Body of pancreas (tissue), 4 donors: ENCODE measurements around the gene DTX1. TPM values are rescaled to one million over a fixed set of nuclear protein-coding genes. Genes with fewer than 3 reads are reported as not detected.

Experiments used
- ATAC-seq: fragments of 150-250 bp; one replicate; pipeline ENCODE4 v1.9.1; 2016
- DNase-seq, 4 donors: peaks; one replicate each; pipeline ENCODE4 v3.0.0-alpha.2; 2019
- H3K27ac ChIP-seq, 4 donors: fragments of 200-600 bp; sonication (generic); 1 replicate in 3 of 4; 2 replicates in 1 of 4; pipeline versions ENCODE4 v1.5.1 to v1.6.1; 2016 to 2019; ENCODE audit warnings: mild to moderate bottlenecking in 1 of 4, mixed read lengths in 1 of 4, moderate library complexity in 1 of 4
- H3K27me3 ChIP-seq, 2 donors: fragments of 200-600 bp; sonication (generic); one replicate each; pipeline ENCODE4 v1.6.0; 2016; ENCODE audit warnings: mild to moderate bottlenecking in 1 of 2
- H3K36me3 ChIP-seq, 2 donors: fragments of 200-600 bp; sonication (generic); replicated peaks in 1 of 2; 2 replicates each; pipeline ENCODE4 v1.5.1; 2016; ENCODE audit warnings: low read depth in 2 of 2; ENCODE audit not compliant: insufficient read depth in 1 of 2
- H3K4me1 ChIP-seq: fragments of 200-600 bp; sonication (generic); one replicate; pipeline ENCODE4 v1.6.0; 2016
- H3K4me3 ChIP-seq, 2 donors: fragments of 200-600 bp; sonication (generic); 1 replicate in 1 of 2; 2 replicates in 1 of 2; pipeline ENCODE4 v1.5.1; 2016 to 2019
- H3K9me3 ChIP-seq, 3 donors: fragments of 200-600 bp; sonication (generic); 1 replicate in 2 of 3; 2 replicates in 1 of 3; pipeline ENCODE4 v1.5.1; 2016
- POLR2A ChIP-seq, 3 donors: fragments of 450-650 bp; IDR thresholded peaks; one replicate each; pipeline ENCODE4 v1.6.1; 2016; ENCODE audit warnings: antibody characterized with exemption in 3 of 3, mild to moderate bottlenecking in 2 of 3
- WGBS, 2 donors: methylation state at CpG; one replicate each; pipeline ENCODE4 v1.1.5; 2017; 5-methylcytosine and 5-hydroxymethylcytosine counted together
- intact Hi-C: fragments of 100-400 bp; cut with DNase I; formaldehyde crosslinking; loops from one replicate; pipeline ENCODE4 v1.15.1; 2023
- total RNA-seq, 2 donors: library from RNA; depleted of rRNA; stranded (reverse); fragments of >200 nt; gene quantifications; one replicate each; pipeline ENCODE4 v1.1.0, GENCODE V29; 2016
- TF ChIP-seq, protein P1 (sequence below), 7 experiments: fragments of 450-650 bp in 4 of 7; fragments of 200-600 bp in 3 of 7; sonication (generic) in 3 of 7; IDR thresholded peaks; one replicate each; pipeline ENCODE4 v1.5.1; 2016 to 2019; ENCODE audit warnings: antibody characterized with exemption in 7 of 7

The DTX1 gene
- 10 to 100 TPM; 11.9 to 17.5 TPM for total RNA-seq

DNA sequence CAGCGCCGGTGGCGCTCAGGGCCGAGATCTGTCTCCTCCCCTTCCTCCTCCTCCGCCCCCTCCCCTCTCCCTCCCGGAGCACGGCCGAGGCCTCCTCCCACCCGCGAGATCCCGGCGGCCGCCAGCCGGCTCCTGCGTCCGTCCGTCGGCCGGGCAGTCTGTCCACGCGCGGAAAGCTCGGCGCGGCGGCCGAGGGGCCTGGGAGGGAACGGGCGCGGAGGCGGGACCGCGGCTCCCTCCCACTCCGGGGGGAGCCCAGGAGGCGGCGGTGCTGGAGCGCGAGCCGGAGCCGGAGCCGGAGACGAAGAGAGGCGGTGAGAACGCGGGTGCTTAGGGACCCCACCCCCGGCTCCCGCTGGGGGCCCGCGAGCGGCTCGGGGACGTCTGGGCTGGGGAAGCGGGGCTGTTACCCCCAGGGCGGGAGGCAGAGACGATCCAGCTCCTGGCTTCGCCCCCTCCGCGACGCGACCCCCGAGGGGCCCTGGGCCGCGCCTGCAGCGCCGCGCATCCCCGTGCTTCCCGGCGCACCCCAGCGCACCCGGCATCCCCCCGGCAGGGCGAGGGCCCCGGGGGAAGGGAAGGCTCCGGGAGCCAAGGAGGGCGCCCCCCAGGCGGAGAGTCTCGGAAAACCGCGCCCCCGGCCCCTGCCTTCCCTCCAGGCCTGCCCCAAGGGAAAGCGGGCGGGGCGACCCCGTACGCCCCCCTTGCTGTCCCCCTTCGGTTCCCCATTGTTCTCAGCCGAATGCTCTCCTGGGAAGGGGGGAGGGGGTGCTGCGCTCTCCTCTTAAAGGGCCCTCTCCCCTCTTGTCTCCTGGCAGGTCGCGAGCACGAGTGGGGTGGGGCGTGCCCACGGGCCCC, at the start of gene DTX1:
Gene DTX1, plus strand, starts transcription at position 100 of the 858 bp plus-strand sequence. CDS start 1,463 bp downstream, outside the sequence.
- DNase-seq (peak; percentile 33 to 51 (median 40)), ATAC-seq (peak; percentile 69)
- Histone ChIP-seq H3K27ac (peak within 1 kb of the TSS; percentile 20 to 57 (median 52)), H3K36me3 (no peaks in the 10 kb centered on the region), H3K27me3 (peaks cover 0 to 7% of the 10 kb centered on the region in 2 donors), H3K9me3 (no peaks in the 10 kb centered on the region), H3K4me1 (peaks cover 19% of the 10 kb centered on the region), H3K4me3 (peak within 1 kb of the TSS; percentile 36 to 45)
- 1 to 8% methylated on average over 6 to 70 of the region's 94 CpGs for WGBS, 2 donors
- TF ChIP-seq, protein P1, sequence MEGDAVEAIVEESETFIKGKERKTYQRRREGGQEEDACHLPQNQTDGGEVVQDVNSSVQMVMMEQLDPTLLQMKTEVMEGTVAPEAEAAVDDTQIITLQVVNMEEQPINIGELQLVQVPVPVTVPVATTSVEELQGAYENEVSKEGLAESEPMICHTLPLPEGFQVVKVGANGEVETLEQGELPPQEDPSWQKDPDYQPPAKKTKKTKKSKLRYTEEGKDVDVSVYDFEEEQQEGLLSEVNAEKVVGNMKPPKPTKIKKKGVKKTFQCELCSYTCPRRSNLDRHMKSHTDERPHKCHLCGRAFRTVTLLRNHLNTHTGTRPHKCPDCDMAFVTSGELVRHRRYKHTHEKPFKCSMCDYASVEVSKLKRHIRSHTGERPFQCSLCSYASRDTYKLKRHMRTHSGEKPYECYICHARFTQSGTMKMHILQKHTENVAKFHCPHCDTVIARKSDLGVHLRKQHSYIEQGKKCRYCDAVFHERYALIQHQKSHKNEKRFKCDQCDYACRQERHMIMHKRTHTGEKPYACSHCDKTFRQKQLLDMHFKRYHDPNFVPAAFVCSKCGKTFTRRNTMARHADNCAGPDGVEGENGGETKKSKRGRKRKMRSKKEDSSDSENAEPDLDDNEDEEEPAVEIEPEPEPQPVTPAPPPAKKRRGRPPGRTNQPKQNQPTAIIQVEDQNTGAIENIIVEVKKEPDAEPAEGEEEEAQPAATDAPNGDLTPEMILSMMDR (IDR thresholded peaks at IDR 0.05), result peak in 1 of 7 experiments; percentile 9
- no peak for TF ChIP-seq POLR2A (IDR thresholded peaks at IDR 0.05)
- intact Hi-C loops, result loop anchor here (5.0 kb wide), 1 partner anchor 35 kb away; no protein-coding TSS in a partner anchor

DNA sequence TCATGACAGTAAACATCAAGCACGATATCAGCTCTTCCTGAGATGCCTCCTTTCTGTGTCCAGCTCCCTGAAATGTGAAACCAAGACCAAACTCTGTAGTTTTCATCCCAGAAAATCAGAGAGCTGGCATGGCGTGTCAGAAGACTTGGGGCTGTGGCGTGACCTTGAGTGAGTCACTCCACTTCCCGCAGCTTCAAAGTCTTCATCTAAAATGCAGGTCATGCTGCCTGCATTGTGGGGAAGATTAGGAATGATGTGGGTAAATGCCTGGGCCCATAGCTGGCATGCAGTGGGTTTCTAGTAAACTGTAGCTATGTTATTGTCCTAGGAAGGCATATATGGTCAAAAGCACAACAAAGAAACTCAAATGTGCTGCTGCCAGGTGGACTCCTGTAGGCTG, 49.4 kb upstream of the DTX1 start:
- intact Hi-C loops, result no loop called here
- WGBS, 2 donors, result 43 to 62% methylated on average over 4 of the region's 4 CpGs

DNA sequence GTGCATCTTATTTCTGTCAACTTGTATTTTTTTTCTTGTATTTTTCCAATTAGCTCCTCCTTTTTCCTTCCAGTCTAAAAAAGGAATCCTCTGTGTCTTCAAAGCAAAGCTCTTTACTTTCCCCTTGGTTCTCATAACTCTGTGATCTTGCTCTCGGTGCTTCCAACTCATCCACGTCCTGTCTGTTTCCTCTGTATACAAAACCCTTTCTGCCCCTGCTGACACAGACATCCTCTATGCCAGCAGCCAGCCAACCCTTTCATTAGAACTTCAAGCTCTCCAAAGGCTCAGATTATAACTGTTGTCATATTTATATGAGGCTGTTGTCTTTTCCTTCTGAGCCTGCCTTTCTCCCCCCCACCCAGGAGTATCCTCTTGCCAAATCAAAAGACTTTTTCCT, 45.8 kb upstream of the DTX1 start:
- Histone ChIP-seq H3K27ac (no peak overlapping the region), H3K27me3 (no peaks in the 10 kb centered on the region), H3K36me3 (no peaks in the 10 kb centered on the region), H3K9me3 (no peaks in the 10 kb centered on the region), H3K4me3 (no peak overlapping the region), H3K4me1 (no peaks in the 10 kb centered on the region)
- DNase-seq (no peak), ATAC-seq (no peak)
- 59 to 89% methylated on average over 2 of the region's 2 CpGs for WGBS, 2 donors
- intact Hi-C loops, result no loop called here
- no peak for TF ChIP-seq POLR2A (IDR thresholded peaks at IDR 0.05)
- TF ChIP-seq, protein P1 (IDR thresholded peaks at IDR 0.05), result no peak

More for the DNA sequence above, 49.4 kb upstream of the DTX1 start:
- no peak overlapping the region for H3K4me3 ChIP-seq
- H3K9me3 ChIP-seq, result no peaks in the 10 kb centered on the region
- H3K27me3 ChIP-seq, result no peaks in the 10 kb centered on the region
- no peaks in the 10 kb centered on the region for H3K36me3 ChIP-seq
- TF ChIP-seq, protein P1 (IDR thresholded peaks at IDR 0.05), result no peak
- TF ChIP-seq POLR2A (IDR thresholded peaks at IDR 0.05), result no peak
- H3K4me1 ChIP-seq, result no peaks in the 10 kb centered on the region
- no peak overlapping the region for H3K27ac ChIP-seq
- no peak for ATAC-seq
- DNase-seq, result no peak

DNA sequence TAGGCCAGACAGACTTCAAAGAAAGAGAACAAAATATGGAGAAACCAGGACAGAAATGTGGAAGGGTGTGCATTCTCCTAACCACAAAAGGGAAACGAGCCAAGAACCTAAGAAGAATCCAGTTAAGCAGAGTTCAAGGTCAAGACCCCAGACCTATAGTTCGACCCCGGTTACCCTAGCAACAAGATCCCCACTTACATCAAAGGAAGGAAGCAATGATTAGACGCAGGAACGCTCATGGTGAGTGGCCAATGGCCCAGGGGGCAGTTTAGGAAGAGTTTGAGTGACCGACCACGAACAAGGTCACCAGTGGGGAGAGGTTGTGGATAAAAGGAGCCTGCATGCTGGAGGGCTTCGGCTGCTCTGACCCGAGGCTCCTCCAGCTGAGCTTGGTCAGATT, 42.0 kb upstream of the DTX1 start:
- Histone ChIP-seq H3K27ac (no peak overlapping the region), H3K4me1 (no peaks in the 10 kb centered on the region), H3K4me3 (no peak overlapping the region), H3K36me3 (no peaks in the 10 kb centered on the region), H3K27me3 (no peaks in the 10 kb centered on the region), H3K9me3 (no peaks in the 10 kb centered on the region)
- intact Hi-C loops, result no loop called here
- WGBS, 2 donors, result 65 to 73% methylated on average over 9 of the region's 9 CpGs
- DNase-seq (no peak), ATAC-seq (no peak)
- TF ChIP-seq, protein P1 (IDR thresholded peaks at IDR 0.05), result no peak
- no peak for TF ChIP-seq POLR2A (IDR thresholded peaks at IDR 0.05)
